OCI-LY1 (cell line): ENCODE data around the gene UGCG.

Experiments used
- CTCF ChIP-seq: fragments of 200-600 bp; sonication (generic), shearing (Covaris generic); IDR thresholded peaks from 2 replicates; pipeline ENCODE4 v1.5.1; 2017; ENCODE audit warnings: mild to moderate bottlenecking, antibody characterized with exemption, low read length, moderate library complexity, mixed read lengths
- EZH2 ChIP-seq: fragments of 200-600 bp; sonication (generic), shearing (Covaris generic); IDR thresholded peaks from 2 replicates; pipeline ENCODE4 v1.8.0; 2017; ENCODE audit warnings: borderline replicate concordance, mixed run types, mild to moderate bottlenecking, antibody characterized with exemption, low read length, moderate library complexity, mixed read lengths

DNA sequence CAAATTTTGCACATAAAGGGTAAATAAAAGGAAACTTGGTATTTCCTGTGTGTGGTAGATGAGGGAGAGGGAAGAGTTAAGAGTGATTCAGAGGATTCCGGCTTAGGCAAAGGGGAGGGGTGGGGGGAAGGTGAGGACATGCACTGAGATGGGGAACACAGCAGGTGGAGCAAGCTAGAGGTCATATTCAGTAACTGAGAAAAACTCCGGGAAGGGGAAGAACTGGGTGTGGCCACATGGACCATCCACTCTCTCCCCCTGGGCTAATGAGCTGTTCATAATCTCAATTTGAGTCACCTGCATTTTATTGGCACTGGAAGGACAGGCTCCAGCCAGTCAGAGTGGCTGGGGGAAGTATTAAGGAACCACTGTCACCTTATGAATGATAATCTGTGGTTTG, 45.1 kb upstream of the UGCG start:
- TF ChIP-seq CTCF: no peak
- TF ChIP-seq EZH2: no peak
